ENCODE measurements around the gene RIPK4.

Gene RIPK4

GRCh38 chr21:41759926-41760325, 6.9 kb downstream of the RIPK4 start:
- in situ Hi-C loops (cut with HindIII; ENCODE audit: low pct_ligation_motif_present, low sequenced_read_pairs) = loop anchor here (10.0 kb wide), 1 partner anchor 145 kb away; no protein-coding TSS in a partner anchor
- Histone ChIP-seq H3K27ac (no peak overlapping the region), H3K27me3 (replicated peaks) (peaks cover 28% of the 10 kb centered on the region), H3K36me3 (replicated peaks) (no peaks in the 10 kb centered on the region), H3K4me3 (ENCODE audit: low read depth, low read length) (no peak overlapping the region)
- DNase-seq = no peak
- TF ChIP-seq, protein P1, sequence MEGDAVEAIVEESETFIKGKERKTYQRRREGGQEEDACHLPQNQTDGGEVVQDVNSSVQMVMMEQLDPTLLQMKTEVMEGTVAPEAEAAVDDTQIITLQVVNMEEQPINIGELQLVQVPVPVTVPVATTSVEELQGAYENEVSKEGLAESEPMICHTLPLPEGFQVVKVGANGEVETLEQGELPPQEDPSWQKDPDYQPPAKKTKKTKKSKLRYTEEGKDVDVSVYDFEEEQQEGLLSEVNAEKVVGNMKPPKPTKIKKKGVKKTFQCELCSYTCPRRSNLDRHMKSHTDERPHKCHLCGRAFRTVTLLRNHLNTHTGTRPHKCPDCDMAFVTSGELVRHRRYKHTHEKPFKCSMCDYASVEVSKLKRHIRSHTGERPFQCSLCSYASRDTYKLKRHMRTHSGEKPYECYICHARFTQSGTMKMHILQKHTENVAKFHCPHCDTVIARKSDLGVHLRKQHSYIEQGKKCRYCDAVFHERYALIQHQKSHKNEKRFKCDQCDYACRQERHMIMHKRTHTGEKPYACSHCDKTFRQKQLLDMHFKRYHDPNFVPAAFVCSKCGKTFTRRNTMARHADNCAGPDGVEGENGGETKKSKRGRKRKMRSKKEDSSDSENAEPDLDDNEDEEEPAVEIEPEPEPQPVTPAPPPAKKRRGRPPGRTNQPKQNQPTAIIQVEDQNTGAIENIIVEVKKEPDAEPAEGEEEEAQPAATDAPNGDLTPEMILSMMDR (IDR thresholded peaks at IDR 0.05; ENCODE audit: low read depth, low read length, missing control alignments) = no peak

GRCh38 chr21:41759214-41759840, 7.5 kb downstream of the RIPK4 start:
- Histone ChIP-seq H3K4me3 (ENCODE audit: low read depth, low read length) (no peak overlapping the region), H3K27me3 (replicated peaks) (peaks cover 27% of the 10 kb centered on the region), H3K27ac (no peak overlapping the region), H3K36me3 (replicated peaks) (no peaks in the 10 kb centered on the region)
- DNase-seq = no peak
- TF ChIP-seq, protein P1 (IDR thresholded peaks at IDR 0.05; ENCODE audit: low read depth, low read length, missing control alignments) = no peak
- in situ Hi-C loops (cut with HindIII; ENCODE audit: low pct_ligation_motif_present, low sequenced_read_pairs) = no loop called here

GRCh38 chr21:41758550-41758949, 8.3 kb downstream of the RIPK4 start:
- TF ChIP-seq, protein P1 (IDR thresholded peaks at IDR 0.05; ENCODE audit: low read depth, low read length, missing control alignments) = no peak

GRCh38 chr21:41755934-41756773, 10.7 kb downstream of the RIPK4 start:
- H3K36me3 ChIP-seq (replicated peaks) = no peaks in the 10 kb centered on the region
- no peaks in the 10 kb centered on the region for H3K27me3 ChIP-seq (replicated peaks)
- in situ Hi-C loops (cut with HindIII; ENCODE audit: low pct_ligation_motif_present, low sequenced_read_pairs) = no loop called here
- no peak for DNase-seq
- H3K4me3 ChIP-seq (ENCODE audit: low read depth, low read length) = no peak overlapping the region
- H3K27ac ChIP-seq = no peak overlapping the region
- TF ChIP-seq, protein P1 (IDR thresholded peaks at IDR 0.05; ENCODE audit: low read depth, low read length, missing control alignments) = no peak

More at GRCh38 chr21:41758550-41758949, 8.3 kb downstream of the RIPK4 start:
- DNase-seq = no peak
- Histone ChIP-seq H3K4me3 (ENCODE audit: low read depth, low read length) (no peak overlapping the region), H3K36me3 (replicated peaks) (no peaks in the 10 kb centered on the region), H3K27ac (no peak overlapping the region), H3K27me3 (replicated peaks) (peaks cover 19% of the 10 kb centered on the region)
- in situ Hi-C loops (cut with HindIII; ENCODE audit: low pct_ligation_motif_present, low sequenced_read_pairs) = no loop called here

GRCh38 chr21:41755258-41755933, 11.5 kb downstream of the RIPK4 start:
- TF ChIP-seq, protein P1 (IDR thresholded peaks at IDR 0.05; ENCODE audit: low read depth, low read length, missing control alignments) = no peak
- H3K4me3 ChIP-seq (ENCODE audit: low read depth, low read length) = no peak overlapping the region
- no peaks in the 10 kb centered on the region for H3K27me3 ChIP-seq (replicated peaks)
- no peaks in the 10 kb centered on the region for H3K36me3 ChIP-seq (replicated peaks)
- in situ Hi-C loops (cut with HindIII; ENCODE audit: low pct_ligation_motif_present, low sequenced_read_pairs) = no loop called here
- H3K27ac ChIP-seq = no peak overlapping the region
- no peak for DNase-seq

Measured in brain microvascular endothelial cell (primary cell).